HFFc6 (cell line): ENCODE measurements around the gene SPATC1L. TPM values are rescaled to one million over a fixed set of nuclear protein-coding genes. Genes with fewer than 3 reads are reported as not detected.

Source experiments
- DNase-seq: peaks from one replicate; pipeline ENCODE4 v3.0.0-alpha.2; 2018
- H3K27ac Mint-ChIP-seq: 2 replicates; pipeline ENCODE4 v1.8.0; 2020; ENCODE audit warnings: mild to moderate bottlenecking, mixed read lengths
- H3K27me3 Mint-ChIP-seq: 2 replicates; pipeline ENCODE4 v1.8.0; 2021; ENCODE audit warnings: mild to moderate bottlenecking, moderate library complexity, mixed read lengths; ENCODE audit not compliant: insufficient read depth
- H3K36me3 Mint-ChIP-seq: 2 replicates; pipeline ENCODE4 v1.8.0; 2021; ENCODE audit warnings: low read depth, mixed read lengths
- H3K4me1 Mint-ChIP-seq: 2 replicates; pipeline ENCODE4 v1.8.0; 2020; ENCODE audit warnings: low read depth, mixed read lengths
- H3K4me3 Mint-ChIP-seq: 2 replicates; pipeline ENCODE4 v1.8.0; 2020; ENCODE audit warnings: mild to moderate bottlenecking, moderate library complexity, mixed read lengths
- H3K9me3 Mint-ChIP-seq: 2 replicates; pipeline ENCODE4 v1.8.0; 2020; ENCODE audit warnings: mild to moderate bottlenecking, mixed read lengths
- CTCF ChIP-seq: fragments of 200-600 bp; sonication (generic); IDR thresholded peaks from 2 replicates; pipeline ENCODE4 v1.5.0; 2021; ENCODE audit warnings: antibody characterized with exemption, mild to moderate bottlenecking
- total RNA-seq, 6 experiments: library from RNA; stranded (reverse); fragmentation: NEBNext Ultra II Directional; extraction: Animal tissue kit (Norgen Biotek cat#: 25700); gene quantifications; 2 replicates in 1 of 6; 3 replicates in 5 of 6; pipeline ENCODE4 v1.2.3, GENCODE V29; 2021

Gene SPATC1L
- total RNA-seq, 6 experiments from 2014 or later = 11.3 to 14.7 (median 13.1) TPM

DNA sequence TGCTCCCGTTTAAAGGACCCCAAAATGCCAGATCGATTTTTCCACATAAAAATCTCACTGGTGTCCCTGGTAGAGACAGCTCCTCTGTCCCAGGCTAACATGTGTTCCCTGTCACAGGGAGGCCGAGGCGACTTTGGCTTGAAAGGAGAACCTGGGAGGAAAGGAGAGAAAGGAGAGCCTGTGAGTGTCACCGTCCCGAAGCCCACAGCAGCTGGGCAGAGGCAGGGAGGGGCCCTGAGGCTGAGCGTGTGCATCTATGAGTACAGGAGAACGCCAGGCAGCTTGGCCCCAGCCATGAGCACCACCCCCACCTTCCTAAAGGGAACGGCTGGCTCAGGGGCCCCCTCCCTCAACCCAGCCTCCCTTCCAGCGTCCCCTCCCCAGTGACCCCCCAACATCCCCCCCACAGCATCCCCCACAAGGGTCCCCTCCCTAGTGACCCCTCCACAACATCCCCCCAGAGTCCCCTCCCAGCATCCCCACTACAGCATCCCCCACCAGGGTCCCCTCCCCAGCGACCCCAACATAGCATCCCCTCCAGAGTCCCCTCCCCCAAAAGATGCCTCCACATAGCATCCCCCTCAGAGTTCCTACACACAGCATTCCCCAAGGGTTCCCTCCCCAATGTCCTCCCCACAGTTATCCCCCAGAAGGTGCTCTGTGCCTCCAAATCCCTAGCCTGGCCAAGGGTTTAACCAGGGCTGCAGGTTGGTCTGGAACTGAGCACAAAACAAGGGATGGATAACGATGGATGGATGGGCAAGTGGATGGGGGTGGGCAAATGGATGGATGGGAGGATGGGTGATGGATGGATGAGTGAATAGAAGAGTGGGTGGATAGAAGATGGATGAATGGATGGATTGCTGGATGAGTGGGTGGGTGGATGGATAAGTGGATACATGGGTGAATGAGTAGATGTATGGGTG lies 61.2 kb downstream of the SPATC1L start:
- no peak for TF ChIP-seq CTCF
- Mint-ChIP-seq H3K36me3 (peaks cover 21% of the 10 kb centered on the region), H3K27ac (peak overlapping the region; percentile 86), H3K4me1 (peaks cover 13% of the 10 kb centered on the region), H3K4me3 (0 out of 2 replicates have a peak overlapping the region, but pooled peaks have one; percentile 22), H3K9me3 (no peaks in the 10 kb centered on the region), H3K27me3 (no peaks in the 10 kb centered on the region; the same call in 1 of the 2 replicates)
- DNase-seq = no peak

DNA sequence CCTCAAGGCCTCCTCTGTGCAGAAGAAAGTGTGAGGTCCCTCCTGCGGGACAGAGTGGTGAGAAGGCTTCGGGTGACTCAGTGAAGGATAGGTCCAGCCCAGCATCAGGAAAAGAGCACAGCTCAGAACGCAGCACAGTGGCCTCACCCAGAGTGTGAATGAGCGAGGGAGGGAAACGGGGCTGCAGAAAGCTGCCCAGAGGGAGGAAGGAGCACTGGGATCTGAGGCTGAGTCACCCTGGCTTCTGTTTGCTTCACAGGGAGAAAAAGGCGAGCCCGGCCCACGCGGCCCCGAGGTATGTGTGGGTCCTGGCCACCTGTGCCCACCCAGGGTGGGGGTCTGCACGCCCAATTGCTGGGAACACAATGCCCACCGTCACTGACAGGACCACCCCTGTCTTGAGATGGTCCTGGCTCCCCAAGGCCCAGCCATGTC lies 62.0 kb downstream of the SPATC1L start:
- no peaks in the 10 kb centered on the region for H3K9me3 Mint-ChIP-seq
- no peak for TF ChIP-seq CTCF
- H3K4me3 Mint-ChIP-seq = peak overlapping the region; percentile 22; the same call in 1 of the 2 replicates
- peaks cover 14% of the 10 kb centered on the region for H3K36me3 Mint-ChIP-seq
- H3K4me1 Mint-ChIP-seq = peaks cover 13% of the 10 kb centered on the region
- peak; percentile 93 for DNase-seq
- H3K27ac Mint-ChIP-seq = peak overlapping the region; percentile 86
- H3K27me3 Mint-ChIP-seq = no peaks in the 10 kb centered on the region; the same call in 1 of the 2 replicates

- Mint-ChIP-seq H3K36me3 (peaks cover 19% of the 10 kb centered on the region), H3K27ac (peak overlapping the region; percentile 86), H3K4me1 (peaks cover 19% of the 10 kb centered on the region), H3K4me3 (peak overlapping the region; percentile 22; the same call in 1 of the 2 replicates), H3K9me3 (no peaks in the 10 kb centered on the region), H3K27me3 (no peaks in the 10 kb centered on the region; the same call in 1 of the 2 replicates)
- peak; percentile 32; the same call in 1 of the 2 replicates for TF ChIP-seq CTCF
- no peak for DNase-seq
Observed at GRCh38 chr21:46121286-46122221, 62.7 kb downstream of the SPATC1L start.

GRCh38 chr21:46120301-46121285 lies 63.7 kb downstream of the SPATC1L start:
- no peak for TF ChIP-seq CTCF
- no peak for DNase-seq

More at GRCh38 chr21:46120301-46121285, 63.7 kb downstream of the SPATC1L start:
- Mint-ChIP-seq H3K4me1 (peaks cover 19% of the 10 kb centered on the region), H3K4me3 (no peak overlapping the region), H3K9me3 (no peaks in the 10 kb centered on the region), H3K27ac (peak overlapping the region; percentile 46; the same call in 1 of the 2 replicates), H3K36me3 (peaks cover 19% of the 10 kb centered on the region), H3K27me3 (peaks cover 2% of the 10 kb centered on the region; the same call in 1 of the 2 replicates)
